NCI-H2107 (cell line): Measurements from ENCODE around the gene DNAJB1.
"Not testable (repeated sequence)": the region's sequence is repeated elsewhere in the genome, so short reads cannot be mapped to it uniquely, and the experiment has no call there.

Experiments
- DNase-seq: peaks from one replicate; lab custom pipeline; 2025; lab: John Stamatoyannopoulos, UW

DNAJB1 gene

DNA sequence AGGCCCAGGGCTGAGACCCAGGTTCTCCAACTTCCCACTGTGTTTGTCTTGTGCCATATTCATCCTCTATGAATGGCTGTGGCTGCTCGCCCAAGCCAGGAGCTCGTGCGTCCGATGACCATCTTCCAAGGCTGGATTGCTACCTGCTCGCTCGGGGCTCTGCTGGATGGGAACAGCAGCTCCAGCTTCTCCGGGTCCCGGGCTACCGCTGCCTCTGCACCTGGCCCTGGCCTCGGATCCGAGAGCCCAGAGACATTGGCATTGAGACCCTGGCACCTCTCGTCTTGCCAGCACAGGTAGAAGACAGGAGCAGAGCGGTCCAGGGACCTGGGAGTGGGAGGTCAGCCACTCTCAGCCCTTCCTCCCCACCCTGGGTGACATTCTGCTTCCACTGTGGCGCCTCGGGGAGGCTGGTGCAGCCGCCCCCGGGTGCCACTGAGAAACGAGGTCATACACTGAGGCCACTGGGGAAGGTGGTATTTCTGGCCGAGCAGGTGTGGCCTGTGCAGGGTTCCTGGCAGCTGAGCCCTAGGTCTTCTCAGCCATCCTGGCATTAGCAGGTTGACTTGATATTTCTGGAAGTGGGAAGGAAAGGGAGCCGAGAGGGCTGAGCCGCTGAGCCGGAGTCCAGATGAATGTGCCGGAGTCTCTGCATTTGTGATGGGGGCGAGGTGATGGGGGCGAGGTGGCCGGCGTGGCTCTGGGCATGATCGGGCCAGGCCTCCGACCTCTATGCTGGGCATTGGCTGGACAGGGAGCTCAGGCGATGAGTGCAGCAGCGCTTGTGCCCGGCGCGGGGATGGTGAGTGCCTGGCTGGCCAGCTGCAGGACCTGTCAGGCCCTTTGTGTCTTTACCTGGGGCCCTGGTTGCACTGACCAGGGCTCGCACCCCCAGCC, 35.1 kb upstream of the DNAJB1 start:
- no peak for DNase-seq

DNA sequence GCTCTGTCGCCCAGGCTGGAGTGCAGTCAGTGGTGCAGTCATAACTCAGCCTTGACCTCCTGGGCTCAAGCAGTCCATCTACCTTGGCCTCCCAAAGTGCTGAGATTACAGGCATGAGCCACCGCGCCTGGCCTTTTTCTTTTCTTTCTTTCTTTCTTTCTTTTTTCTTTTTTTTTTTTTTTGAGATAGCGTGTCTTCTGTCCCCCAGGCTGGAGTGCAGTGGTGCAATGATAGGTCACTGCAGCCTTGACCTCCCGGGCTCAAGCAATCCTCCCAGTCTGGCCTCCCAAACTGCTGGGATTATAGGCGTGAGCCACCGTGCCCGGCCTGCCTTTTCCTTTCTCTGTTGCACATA, 33.8 kb upstream of the DNAJB1 start:
- DNase-seq, result not testable (repeated sequence)

DNA sequence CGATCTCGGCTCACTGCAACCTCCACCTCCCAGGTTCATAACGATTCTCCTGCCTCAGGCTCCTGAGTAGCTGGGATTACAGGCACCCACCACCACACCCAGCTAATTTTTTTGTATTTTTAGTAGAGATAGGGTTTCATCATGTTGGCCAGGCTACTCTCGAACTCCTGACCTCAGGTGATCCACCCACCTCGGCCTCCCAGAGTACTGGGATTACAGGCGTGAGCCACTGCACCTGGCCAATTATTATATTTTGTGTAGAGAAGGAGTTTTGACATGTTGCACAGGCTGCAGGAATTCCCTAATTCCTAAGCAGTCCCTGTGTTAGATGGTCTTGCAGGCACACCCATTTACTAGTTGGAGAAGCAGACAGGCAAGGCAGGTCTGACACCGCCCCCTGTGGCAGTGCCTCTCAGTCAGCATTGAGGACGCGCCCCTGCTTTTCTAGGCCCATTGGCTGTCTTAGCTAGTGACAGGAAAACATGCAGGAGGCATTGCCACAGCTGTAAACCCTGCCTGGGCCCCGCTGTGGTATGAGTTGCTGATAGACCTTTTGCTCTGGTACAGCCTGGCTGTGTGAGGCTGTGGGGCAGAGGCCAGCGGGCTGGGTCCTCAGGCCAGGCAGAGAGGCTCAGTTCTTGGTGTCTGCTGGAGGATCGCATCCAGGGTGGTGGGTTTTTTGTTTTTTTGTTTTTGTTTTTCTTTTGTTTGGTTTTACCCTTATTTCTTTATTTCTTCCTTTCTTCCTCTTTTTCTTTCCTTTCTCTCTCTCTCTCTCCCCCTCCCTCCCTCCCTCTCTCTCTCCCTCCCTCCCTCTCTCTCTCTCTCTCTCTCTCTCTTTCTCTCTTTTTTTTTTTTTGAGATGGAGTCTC, 33.2 kb upstream of the DNAJB1 start:
- DNase-seq, result not testable (repeated sequence)

DNA sequence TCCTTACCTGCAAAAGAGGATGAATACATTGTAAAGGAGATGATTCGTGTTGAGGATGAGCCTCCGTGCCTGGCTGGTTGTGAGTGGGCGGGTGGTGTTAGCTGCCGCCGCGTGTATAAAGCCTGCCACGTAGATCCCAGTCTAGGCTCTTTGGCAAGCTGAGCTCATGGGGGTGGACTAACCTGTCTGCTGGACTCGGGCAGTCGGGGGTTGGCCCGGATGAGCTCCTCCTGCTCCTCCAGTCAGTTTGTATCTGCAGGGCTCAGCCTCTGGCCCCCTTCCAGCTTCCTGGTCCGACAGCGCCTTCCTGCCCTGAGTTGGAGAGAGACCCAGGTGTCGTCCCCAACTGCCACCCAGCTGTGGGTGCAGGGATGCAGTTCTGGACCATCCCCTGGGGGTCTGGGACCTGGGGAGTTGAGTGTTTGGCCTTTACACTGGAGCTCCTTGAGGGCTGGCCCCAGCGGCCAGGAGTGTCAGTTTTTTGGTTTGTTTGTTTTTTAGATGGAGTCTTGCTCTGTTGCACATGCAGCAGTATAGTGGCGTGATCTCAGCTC, 32.1 kb upstream of the DNAJB1 start:
- no peak for DNase-seq

DNA sequence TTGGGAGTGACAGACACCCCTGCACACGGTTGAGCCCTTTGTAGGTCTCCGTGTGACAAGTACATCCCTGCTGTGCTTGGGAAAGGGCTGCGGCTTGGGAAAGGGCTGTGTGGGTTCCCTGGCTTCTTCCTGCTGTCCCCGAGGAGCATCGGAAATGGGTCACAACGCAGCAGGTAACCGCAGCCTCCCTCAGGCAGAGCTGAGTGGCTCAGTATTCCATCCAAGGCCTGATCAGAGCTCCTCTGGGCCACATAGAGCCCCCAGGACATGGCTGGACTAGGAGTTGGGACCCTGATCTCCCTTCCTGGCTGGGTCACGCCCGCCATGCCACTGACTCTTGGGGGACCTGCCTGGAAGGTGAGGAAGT, 27.5 kb upstream of the DNAJB1 start:
- peak; percentile 95 for DNase-seq

DNA sequence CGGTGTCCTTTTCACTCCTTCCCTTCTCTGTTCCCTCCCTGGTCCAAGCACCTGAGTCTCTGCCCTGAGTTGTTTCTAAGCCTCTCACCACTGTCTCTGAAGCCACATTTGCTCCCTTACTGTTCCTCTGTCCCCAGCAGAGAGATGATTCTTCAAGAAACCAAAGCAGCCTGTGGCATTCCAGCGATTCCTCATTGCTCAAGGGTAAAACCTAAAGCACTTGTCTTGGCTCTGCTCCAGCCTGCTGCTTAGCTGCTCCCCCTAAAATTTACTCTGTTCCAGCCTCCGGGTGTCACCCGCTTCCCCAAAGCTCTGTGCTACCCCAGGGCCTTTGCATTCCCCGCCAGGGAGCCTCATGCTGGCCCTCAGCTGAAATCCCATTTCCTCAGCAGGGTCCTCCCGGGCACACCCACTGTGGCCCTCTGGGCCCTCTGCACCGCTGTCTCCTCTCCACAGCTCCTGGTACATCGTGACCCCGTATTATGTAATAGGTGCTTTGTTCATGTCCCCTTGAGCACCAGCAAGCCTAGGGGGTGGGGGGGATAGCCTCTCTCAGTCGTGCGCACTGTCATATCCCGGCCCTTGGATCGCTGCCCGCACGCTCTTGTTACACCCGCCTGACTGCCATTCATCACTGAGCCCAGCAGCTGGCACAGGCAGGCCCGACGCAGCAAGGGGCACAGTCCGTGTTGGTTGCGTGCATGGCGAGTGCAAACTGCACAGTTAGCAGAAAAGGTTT, 26.9 kb upstream of the DNAJB1 start:
- peak; percentile 95 for DNase-seq

DNA sequence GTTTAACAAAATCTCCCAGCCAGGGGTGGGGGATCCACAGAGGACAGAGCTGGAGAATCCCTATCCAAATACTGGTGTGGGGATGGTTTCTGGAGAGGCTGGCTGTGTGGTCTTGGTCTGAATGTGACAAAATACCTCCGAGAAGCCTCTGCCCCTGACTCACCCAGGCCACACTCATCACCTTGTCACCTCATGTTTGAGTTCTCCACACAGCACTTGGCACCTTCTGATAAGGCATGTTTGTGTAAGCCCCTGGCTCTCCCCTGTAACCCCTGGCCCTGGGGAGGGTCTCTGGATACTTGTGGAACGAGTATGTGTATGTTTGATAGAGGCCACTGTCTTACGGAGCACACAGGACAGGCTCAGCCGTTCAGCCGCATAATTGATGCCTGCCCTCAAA, 25.9 kb upstream of the DNAJB1 start:
- DNase-seq, result no peak

DNA sequence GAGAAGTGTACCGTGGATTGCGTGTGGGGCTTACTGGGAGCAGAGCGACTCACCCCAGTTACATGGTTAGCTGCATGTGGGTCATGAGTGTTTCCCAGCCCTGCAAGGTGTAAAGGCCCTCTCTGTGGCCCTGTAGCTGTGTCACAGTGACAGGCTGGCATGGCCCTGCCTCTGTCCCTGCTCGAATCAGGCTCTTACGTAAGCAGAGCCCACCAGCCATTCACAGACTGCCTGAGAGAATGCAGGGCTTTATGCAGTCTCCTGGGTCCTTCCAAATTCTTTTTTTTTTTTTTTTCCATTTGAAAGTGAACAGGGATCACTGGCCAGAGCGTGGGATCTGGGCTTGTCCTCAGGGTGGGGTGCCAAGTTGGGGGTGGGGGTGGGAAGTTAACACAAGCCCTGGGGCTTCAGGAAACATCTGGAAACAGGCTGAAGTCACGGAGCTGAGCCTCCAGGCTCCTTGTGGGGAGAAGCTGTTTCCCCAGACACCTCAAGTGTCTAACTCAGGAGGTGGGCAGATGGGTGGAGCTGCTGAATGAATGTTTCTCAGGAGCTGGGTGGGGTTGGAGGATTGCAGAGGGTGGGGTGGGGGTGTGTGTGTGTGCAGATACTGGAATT, 24.6 kb upstream of the DNAJB1 start:
- DNase-seq, result no peak

DNA sequence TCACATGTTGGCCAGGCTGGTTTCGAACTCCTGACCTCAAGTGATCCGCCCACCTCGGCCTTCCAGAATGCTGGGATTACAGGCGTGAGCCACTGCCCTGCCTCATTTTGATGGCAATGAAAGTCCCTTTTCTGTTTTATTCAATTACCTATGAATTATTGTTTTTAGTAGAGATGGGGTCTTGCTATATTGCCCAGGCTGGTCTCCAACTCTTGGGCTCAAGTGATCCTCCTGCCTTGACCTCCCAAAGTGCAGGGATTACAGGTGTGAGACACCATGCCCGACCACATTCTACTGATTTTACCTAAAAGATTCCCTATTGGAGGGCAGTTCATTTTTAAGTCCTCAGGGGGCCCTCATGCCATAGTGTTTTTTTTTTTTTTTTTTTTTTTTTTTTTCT, 23.8 kb upstream of the DNAJB1 start:
- not testable (repeated sequence) for DNase-seq

DNA sequence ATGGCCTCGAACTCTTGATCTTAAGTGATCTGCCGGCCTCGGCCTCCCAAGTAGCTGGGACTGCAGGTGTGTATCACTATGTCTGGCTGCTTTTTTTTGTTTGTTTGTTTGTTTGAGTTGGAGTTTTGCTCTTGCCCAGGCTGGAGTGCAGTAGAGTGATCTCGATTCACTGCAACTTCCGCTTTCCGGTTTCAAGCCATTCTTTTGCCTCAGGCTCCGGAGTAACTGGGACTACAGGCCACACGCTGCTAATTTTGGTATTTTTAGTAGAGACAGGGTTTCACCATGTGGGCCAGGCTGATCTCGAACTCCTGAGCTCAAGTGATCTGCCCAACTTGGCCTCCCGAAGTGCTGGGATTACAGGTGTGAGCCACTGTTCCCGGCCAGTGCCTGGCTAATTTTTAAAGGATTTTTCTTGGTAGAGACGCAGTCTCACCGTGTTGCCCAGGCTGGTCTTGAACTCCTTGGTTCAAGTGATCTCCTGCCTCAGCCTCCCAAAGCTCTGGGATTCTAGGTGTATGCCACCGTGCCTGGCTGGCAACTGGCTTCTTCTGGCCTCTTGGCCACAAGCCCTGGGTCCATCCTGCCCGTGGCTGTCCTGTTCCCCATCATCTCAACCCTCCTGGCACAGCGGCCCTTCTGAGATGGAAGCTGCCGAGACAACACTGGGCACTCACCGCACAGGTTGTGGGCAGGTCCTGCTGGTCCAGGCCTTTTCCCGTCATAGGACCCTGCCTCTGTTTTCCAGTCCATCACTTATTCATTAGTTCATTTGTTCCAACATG, 22.7 kb upstream of the DNAJB1 start:
- DNase-seq, result no peak

DNA sequence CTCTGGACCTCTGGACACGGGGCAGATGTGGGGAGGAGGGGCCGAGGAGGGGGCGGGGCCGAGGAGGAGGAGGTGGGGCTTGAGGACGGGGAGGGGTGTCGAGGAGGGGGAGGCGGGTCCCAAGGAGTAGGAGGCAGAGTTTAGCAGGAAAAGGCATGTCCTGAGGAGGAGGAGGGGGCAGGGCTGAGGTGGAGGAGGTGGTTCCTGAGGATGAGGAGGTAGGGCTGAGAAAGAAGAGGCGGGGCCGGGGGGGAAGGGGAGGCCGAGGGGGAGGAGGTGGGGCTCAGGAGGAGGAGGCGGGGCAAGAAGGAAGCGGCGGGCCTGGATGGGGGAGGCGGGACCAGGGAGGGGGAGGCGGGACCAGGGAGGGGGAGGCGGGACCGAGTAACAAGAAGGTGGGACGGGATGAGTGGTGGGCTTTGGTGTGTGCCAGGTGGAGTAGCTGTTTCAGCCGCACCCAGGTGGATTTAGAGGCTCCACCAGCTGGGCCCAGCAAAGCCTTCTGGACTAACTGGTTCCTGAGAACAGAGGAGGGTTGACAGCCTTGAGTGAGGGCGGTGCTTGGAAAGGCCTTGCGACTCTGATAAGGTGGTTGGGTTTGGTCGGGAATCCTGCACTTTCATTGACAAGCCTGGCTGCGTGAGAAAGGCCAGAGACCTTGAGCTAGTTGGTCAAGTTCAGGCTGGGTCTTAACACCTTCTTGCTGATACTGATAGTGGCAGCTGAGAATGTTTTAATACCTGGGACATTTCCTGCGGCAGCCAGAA, 18.9 kb upstream of the DNAJB1 start:
- DNase-seq, result no peak

DNA sequence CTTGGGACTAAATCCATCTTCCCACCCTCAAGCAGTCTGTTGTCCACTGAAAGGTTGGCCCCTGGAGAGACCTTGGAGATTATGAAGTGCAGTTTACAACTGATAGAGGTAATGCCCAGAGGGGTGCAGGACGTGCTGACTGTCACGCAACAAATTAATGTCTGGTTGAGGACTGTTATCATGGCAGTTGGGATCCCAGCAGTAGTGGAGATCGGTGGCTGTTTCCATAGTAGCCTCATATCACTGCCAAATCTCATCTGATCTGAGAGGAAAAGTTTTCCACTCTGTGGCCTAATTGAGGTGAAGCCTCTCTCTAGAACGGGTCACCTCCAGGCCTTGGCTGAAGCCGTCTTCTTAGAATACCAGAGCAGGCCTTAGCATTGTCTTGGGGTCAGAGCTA, 15.3 kb upstream of the DNAJB1 start:
- no peak for DNase-seq

DNA sequence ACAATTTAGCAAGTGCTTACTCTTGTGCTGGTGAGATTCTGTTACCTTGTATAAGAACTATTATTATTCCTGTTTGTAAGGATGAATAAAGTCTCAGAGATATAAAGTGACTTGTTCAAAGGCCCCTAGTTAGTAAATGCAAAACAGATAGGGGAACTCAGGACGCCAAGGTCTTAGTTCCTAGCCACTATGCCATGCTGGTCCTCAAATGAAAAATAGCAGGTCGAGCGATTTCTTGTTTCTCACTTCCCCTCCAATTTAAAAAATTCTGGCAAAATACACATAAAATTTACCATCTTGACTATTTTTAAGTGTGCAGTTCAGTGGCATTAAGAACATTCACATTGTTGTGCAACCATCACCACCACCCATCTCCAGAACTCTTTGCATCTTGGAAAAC, 12.3 kb upstream of the DNAJB1 start:
- no peak for DNase-seq

DNA sequence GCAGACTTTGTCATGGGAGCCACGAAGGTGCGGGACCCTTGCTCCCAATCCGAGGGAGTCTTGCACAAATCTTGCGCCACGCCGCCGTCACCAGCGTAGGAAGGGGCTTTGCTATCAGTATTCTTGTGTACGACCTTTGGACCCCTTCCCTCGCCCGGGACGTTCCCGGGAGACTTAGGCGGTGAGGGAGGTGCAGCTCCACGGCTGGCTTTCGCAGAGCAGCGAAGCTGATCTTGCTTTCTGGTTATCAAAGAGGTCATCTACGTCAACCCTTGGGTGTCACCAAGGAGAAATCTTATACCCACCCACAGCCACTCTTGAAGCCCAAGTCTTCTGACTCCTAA, 11.8 kb upstream of the DNAJB1 start:
- DNase-seq, result no peak

DNA sequence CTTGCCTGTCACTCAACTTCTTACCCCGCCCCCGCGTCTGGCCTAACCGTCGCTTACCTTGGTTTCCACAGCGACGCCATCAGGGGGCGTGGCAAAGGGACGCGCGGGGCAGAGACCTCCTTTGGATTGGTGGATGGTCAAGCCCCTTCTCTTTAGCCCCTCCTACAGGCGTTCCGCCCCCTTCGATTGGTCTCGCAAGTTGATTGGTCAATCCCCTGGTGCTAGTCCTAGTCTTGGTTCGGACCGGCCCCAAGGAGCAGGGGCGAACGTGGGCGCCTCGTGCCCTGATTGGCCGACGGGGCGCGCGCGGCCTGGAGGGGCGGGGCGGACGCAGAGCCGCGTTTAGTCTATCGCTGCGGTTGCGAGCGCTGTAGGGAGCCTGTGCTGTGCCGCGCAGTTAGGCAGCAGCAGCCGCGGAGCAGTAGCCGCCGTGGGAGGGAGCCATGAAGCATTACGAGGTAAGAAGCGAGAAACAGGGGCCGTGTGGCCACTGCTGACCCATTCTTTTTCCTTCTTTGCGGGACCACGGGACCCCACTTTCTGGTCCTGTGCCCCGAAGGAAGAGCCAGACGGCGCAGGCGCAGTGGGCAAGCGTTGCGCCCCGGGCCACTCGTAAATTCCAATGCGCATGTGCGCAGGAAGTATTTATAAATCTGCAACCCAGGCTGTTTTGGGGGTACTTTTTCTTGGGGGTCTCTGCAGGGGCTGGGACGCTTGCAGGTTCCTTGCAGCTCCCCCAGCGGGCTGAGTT, 11.2 kb upstream of the DNAJB1 start, which contains the start of gene TECR:
TECR (plus strand) TSS at position 341 of the 751 bp plus-strand sequence; CDS start at position 444, 103 bp downstream.
- peak; percentile 98 for DNase-seq

DNA sequence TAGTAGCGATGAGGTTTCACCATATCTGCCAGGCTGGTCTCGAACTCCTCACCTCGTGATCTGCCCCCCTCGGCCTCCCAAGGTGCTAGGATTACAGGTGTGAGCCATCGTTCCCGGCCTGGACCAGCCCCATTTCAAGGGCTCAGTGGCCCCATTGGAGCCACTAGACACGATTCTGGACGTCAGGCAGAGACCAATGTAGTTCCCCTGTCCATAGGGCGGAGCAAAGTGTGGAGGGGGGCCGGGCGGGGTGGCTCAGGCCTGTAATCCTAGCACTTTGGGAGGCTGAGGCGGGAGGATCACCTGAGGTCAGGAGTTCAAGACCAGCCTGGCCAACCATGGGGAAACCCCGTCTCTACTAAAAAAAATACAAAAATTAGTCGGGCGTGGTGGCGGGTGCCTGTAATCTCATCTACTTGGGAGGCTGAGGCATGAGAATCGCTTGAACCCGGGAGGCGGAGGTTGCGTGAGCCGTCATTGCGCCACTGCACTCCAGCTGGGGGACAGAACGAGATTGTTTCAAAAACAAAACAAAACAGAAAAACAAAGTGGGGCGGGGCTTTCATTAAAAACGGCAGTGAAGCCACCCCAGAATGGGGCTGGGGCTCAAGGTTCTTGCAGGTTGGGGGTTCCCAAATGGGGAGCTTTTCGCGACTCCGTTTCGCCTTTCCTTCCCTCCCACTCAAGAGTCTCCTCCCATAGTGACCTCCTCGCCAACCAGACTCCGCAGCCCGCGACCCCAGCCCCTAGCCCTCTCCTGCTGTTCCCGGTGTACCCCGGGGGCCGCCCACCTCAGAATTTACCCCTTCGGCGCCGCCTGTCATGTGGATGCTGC, 10.4 kb upstream of the DNAJB1 start:
- no peak for DNase-seq

DNA sequence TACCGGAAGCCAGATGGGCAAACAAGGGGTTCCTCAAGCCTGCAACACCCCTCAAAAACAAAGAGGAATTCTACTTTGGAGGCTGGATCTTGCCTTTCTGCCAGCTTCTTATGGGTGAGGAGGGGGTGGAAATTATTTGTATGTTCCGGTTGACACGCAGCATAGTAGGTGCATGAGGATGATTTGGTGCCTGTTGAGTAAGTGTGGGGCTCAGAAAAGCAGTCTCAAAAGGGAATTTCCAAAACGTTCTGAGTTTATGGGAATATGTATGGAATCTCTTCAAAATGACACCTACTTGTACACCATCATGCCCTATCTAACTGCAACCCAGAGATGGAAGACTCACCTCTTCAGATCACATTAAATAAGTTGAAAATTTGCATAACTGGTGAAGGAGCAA, 8.2 kb upstream of the DNAJB1 start:
- DNase-seq, result no peak

DNA sequence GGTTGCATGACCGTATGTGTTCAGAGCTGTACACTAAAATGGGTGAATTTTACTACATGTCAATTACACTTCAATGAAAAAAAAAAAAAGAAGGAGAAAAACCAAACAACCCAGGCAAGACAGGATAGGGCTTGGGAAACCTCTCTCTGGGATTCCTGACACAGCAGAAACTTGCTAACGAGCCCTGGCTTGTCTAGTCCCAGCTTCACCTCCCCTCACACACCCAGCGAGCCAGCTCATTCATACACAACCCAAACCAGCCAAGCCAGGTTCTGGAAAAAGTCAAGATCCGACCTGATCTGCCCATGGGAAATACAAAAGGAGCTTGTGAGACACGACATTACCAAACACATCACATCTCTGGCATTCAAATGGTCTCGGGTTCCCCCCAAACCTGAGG, 7.5 kb upstream of the DNAJB1 start:
- no peak for DNase-seq

DNA sequence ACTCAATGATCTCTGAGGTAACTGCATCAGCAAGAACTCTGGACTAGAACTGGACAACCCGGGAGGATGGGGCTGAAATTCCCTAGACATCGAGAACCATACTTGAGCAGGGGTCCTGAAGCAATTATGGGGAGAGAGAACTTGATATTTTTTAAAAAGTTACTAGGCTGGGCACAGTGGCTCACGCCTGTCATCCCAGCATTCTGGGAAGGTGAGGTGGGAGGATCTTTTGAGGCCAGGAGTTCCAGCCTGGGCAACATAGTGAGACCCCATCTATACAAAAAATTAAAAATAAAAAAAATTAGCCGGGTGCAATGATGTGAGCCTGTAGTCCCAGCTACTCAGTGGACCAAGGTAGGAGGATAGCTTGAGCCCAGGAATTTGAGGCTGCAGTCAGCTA, 2.3 kb upstream of the DNAJB1 start:
- DNase-seq, result no peak
